ENCODE results near the gene XPA. TPM values are rescaled to one million over a fixed set of nuclear protein-coding genes. Genes with fewer than 3 reads are reported as not detected.

Gene XPA
- total and polyA plus RNA-seq, 2 of the 8 experiments (the other 6 are each of a cell fraction or from before 2014, with no cell fraction given), result 0.24 to 2.6 TPM

GRCh38 chr9:97710356-97711222 is 13.4 kb upstream of the XPA start (continued):
- TF ChIP-seq CHD7 (IDR thresholded peaks at IDR 0.05; ENCODE audit: insufficient replicate concordance, low read length) (no peak), SUZ12 (IDR thresholded peaks at IDR 0.05; ENCODE audit: low read length) (no peak), HDAC6 (IDR thresholded peaks at IDR 0.05; ENCODE audit: low read depth, low read length) (no peak), JUN (IDR thresholded peaks at IDR 0.05; ENCODE audit: low read depth, low read length) (no peak), EP300 (IDR thresholded peaks at IDR 0.05; ENCODE audit: borderline replicate concordance in 1 of 2, low read depth in 2 of 2, low read length in 2 of 2) (no peak), KDM1A (IDR thresholded peaks at IDR 0.05; ENCODE audit: borderline replicate concordance, low read length) (no peak), KDM5A (IDR thresholded peaks at IDR 0.05; ENCODE audit: low read length) (no peak), PHF8 (conservative IDR thresholded peaks at IDR 0.05; ENCODE audit: low read depth, low read length) (no peak), NANOG (IDR thresholded peaks at IDR 0.05; ENCODE audit: insufficient read depth, low read depth, low read length, poor library complexity, severe bottlenecking) (no peak)
